Stimulated activated CD8-positive, alpha-beta memory T cell treated with anti-CD3 and anti-CD28 coated beads, Interleukin-7, amount 100 ng/mL, for 48 hours (primary cell): ENCODE results near the gene EIF3A.

Source experiments
- DNase-seq, 2 donors: peaks; one replicate each; pipeline ENCODE4 v3.0.0-alpha.2; 2020; ENCODE audit warnings: low read depth in 1 of 2; ENCODE audit errors: extremely low read depth in 1 of 2

The EIF3A gene

DNA sequence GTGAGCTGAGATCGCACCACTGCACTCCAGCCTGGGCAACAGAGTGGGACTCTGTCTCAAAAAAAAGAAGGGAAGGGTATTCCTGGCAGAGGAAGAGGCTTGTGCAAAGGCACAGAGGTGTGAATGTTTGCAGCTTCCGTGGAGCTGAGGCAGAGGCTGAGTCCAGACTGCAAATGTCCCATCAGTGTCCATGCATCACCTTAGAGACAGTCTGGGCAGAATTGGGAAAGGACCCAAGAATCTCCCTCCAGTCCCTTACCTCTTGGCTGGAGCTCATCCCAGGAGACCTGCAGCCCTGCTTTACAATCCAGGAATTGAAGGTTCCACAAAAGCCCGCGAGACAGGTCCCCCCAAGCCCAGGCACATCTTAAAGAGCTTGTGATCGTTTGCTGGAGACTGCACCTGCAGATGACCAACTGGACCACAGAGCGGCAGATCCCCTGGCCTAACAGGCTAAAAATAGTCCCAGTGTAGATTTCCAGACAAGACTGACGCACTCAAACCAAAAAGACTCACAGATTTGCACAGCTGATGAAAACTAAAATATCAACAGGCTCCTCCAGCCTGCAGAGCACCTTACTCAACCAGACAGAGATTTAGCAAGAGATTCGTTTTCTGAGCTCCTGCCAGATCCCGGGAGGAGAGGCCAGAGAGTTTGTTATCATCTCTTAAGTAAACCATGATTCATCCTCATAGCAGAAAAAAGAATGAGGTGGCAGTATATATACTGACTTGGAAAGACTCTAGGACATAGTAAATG, 74.0 kb downstream of the EIF3A start:
- no peak for DNase-seq

- DNase-seq = no peak
Measured at GRCh38 chr10:119005362-119006043, 75.1 kb downstream of the EIF3A start.

DNA sequence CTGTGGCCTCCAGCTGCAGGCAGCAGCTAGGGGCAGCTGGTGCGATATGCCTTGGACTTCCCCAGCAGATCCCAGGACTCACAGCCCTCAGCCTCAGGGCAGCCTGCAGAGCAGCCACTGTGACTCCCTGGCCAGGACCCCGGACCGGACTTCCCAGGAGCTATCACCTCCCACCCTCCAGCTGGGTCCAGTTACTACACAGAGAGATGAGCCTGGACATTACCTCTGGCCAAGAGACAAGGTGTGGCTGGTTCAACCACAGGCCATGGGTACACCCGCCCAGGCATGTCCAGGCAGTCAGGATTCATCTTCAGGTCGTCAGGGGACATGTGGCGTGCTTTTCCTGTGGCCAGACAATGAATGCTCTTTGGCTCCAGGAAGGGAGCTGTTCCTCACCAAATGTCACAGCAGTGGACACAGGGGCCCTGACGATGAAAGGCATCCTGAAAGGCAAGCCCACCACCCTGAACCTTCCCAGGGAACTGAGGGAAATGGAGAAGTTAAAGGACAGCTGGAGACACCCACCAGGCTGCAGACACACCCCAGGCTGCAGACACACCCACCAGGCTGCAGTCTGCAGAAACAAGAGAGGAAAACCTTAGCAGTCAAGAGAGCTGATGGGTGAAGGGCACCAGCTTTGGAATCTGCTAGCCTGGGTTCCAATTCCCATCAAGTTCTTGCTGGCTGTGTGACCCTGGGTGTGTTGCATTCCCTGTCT, 76.9 kb downstream of the EIF3A start:
- no peak for DNase-seq

DNA sequence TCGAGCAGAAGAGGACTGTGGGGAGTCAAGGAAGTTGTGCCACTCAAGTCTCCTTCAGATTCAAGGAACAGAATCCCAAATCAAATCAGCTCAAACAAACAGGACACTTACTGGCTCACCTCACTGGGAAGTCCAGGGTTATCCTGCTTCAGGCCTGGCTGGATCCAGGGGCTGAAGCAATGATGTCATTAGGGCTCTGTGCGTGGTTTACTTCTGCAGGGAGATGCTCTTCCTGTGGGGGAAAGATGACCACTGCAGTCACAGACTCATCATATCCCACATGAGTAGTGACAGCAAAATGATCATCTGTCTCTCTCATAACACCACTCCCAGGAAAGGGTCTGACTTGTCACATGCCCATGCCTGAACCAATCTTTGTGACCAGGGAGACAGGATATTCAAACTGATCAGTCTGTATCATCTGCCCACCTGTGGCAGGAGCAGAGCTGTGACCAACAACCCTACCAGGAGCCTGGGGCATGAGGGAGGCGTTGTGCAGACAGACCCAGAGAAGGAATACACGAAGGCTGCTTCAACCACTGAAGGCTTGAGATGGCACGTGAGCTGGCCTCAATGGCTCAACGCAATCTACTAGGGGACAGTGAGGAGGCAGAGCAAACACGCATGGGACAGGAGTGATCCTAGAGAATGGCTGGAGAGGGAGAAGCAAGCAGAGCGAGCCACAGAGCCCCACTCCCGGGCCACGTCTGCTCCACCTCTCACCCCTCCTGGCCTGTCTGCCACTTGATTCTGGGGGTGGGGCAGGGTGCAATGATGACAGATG, 78.7 kb downstream of the EIF3A start:
- no peak for DNase-seq

DNA sequence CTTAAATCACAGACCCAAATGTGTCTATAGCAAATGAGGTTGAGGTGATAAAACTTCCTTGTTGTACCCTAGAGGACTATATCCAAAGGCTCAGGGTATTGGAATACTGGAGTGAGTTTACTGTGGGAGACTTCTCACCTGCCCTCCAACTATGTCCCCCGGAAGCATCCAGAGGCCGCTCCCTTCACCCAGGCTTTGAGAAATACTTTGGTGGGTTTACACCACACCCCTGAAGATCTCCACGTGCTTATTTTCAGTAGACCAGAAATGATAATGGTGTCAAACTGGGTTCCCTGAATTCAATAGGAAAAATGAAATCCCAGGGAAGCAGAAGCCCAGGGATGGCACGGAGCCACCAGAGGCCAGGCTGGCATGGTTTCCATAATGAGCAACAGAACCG, 82.4 kb downstream of the EIF3A start:
- no peak for DNase-seq

DNA sequence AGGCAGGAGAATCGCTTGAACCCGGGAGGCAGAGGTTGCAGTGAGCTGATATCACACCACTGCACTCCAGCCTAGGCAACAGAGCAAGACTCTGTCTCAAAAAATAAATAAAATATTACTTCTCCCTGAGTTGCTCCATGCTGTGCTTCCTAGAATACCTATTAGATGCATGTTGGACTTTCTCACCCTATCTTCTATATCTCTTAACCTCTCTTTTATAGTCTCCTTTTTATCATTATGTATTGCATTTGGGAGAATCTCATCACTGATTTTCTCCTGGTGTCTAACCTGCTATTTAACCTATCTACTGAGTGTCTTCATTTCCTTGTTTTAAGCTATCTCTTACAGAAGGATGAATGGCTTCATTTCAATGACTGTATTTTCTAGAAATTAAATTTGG, 83.2 kb downstream of the EIF3A start:
- no peak for DNase-seq

DNA sequence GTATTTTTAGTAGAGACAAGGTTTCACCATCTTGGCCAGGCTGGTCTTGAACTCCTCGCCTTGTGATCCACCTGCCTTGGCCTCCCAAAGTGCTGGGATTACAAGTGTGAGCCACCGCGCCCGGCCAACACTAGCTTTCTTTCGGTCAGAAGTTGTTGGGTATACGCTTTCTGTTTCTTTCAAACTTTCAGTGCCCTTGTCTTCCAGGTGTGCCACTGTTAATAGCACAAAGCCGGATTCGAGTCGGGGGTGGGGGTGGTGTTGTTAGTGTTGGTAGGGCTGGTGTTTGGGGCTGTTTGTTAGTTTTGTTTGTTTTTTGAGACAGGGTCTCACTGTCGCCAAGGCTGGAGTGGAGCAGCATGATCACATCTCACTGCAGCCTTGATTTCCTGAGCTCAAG, 84.9 kb downstream of the EIF3A start:
- no peak for DNase-seq

DNA sequence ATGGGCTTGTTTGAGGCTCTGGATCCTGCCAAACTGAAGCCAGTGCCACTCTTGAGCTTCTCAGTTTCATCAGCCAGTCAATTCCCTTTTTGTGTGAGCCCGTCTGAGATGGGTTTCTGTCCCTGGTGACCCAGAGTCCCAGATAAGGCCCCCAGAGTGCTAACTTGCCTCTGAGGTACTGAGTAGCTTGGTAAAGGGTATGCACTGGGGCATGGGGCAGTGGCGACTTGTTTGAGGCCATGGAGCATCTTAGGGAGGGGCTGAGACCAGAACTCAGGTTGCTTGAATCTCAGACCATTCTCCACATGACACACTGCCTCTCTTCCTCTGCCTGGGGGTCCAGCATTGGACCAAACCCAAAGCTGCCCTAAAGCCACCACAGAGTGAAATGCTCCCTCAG, 86.3 kb downstream of the EIF3A start:
- DNase-seq = no peak

GRCh38 chr10:118993214-118993613, 87.4 kb downstream of the EIF3A start:
- DNase-seq = no peak

DNA sequence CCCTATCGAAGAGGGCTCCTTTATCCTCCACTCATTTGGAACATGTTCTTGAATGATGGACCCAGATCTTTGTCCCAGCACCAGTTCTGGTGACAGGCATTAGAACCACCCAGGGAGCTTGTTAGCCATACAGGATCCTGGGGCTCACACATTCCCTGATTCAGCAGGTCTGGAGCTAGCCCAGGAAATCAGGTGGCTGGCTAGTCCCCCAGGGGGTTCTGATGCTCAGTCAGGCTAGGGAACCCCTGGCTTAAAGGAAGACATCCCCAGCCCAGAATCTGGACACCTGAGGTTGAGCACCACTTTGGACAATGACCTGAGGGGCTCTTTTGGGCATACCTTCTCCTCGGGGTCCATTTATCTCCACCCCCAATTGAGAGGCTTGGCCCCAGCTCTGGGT, 88.1 kb downstream of the EIF3A start:
- no peak for DNase-seq

GRCh38 chr10:118990326-118990725, 90.3 kb downstream of the EIF3A start:
- no peak for DNase-seq

DNA sequence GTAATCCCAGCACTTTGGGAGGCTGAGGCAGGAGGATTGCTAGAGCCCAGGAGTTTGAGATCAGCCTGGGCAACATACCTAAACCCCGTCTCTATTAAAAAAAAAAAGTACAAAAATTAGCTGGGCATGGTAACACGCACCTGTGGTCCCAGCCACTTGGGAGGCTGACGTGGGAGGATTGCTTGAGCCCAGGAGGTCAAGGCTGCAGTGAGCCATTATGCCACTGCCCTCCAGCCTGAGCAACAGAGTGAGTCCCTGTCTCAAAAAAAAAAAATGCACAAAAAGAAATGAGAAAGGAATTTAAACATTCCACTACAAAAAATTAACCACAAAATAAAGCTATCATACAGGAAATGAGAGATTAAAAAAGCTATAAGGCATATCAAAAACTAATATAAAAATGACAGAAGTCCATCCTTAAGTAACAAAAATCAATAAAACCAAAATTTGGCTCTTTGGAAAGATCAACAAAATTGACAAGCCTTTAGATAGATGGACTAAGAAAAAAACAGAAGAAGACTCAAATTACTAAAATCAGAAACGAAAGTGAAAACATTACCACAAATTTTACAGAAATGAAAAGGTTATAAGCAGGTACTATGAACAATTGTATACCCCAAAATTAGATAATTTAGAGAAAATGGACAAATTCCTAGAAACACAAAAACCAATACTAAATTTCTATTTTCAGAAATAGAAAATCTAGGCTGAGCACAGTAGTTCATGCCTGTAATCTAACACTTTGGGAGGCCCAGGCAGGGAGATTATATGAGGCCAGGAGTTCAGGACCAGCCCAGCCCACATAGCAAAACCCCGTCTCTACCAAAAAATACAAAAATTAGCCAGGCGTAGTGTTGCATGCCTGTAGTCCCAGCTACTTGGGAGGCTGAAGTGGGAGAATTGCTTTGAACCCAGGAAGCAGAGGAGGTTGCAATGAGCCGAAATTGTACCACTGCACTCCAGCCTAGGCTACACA, 93.5 kb downstream of the EIF3A start:
- no peak for DNase-seq

- DNase-seq = no peak
Measured at GRCh38 chr10:118985576-118985975, 95.0 kb downstream of the EIF3A start.
